Liver (tissue), 3 donors: Measurements from ENCODE around the gene SIL1.

Source experiments
- EGR1 ChIP-seq, 2 donors: IDR thresholded peaks; 2 replicates each; pipeline ENCODE4 v1.6.1; 2016 to 2018; ENCODE audit warnings: antibody characterized with exemption in 2 of 2, low read depth in 2 of 2
- GABPA ChIP-seq, 2 donors: IDR thresholded peaks in 1 of 2; conservative IDR thresholded peaks in 1 of 2; 2 replicates each; pipeline ENCODE4 v1.6.1; 2016; ENCODE audit warnings: antibody characterized with exemption in 2 of 2, mild to moderate bottlenecking in 1 of 2, moderate library complexity in 1 of 2
- JUND ChIP-seq, 2 donors: IDR thresholded peaks; 2 replicates each; pipeline ENCODE4 v1.6.1; 2016; ENCODE audit warnings: antibody characterized with exemption in 2 of 2
- RAD21 ChIP-seq, 2 donors: IDR thresholded peaks; 2 replicates each; pipeline ENCODE4 v1.6.1; 2016; ENCODE audit warnings: antibody characterized with exemption in 2 of 2, mild to moderate bottlenecking in 2 of 2
- YY1 ChIP-seq: IDR thresholded peaks from 2 replicates; pipeline ENCODE4 v1.6.1; 2016; ENCODE audit warnings: antibody characterized with exemption, mild to moderate bottlenecking
- TF ChIP-seq, protein P1 (sequence below): fragments of 150-350 bp; IDR thresholded peaks from 2 replicates; pipeline ENCODE4 v1.5.1; 2017; ENCODE audit warnings: improper control_type of control experiment, low read depth, low read length; ENCODE audit not compliant: missing input control
- TF ChIP-seq, protein P2 (sequence below): IDR thresholded peaks from 2 replicates; pipeline ENCODE4 v1.6.1; 2016; ENCODE audit warnings: antibody characterized with exemption
- TF ChIP-seq, protein P3 (sequence below): IDR thresholded peaks from 2 replicates; pipeline ENCODE4 v1.6.1; 2016; ENCODE audit warnings: antibody characterized with exemption, mild to moderate bottlenecking
- donor health status: healthy.
- donor health status: healthy.

DNA sequence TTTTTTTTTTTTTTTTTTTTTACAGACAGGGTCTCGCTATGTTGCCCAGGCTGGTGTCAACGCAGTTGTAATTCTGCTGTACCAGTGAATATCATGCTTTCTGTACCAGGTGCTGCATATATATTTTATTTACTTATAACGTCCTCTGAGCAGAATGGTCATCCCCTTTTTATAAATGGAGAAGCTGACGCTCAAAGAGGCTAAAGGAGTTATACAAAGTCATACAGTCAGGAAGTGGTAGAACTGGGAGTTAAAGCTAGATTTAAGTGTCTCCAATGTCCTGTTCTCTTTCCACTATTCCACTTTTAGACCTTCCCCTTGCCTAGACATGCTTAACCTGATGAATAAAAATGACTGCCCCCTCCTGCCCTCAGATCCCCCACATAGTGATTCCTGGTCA, 1.2 kb upstream of the SIL1 start:
- TF ChIP-seq, protein P1, sequence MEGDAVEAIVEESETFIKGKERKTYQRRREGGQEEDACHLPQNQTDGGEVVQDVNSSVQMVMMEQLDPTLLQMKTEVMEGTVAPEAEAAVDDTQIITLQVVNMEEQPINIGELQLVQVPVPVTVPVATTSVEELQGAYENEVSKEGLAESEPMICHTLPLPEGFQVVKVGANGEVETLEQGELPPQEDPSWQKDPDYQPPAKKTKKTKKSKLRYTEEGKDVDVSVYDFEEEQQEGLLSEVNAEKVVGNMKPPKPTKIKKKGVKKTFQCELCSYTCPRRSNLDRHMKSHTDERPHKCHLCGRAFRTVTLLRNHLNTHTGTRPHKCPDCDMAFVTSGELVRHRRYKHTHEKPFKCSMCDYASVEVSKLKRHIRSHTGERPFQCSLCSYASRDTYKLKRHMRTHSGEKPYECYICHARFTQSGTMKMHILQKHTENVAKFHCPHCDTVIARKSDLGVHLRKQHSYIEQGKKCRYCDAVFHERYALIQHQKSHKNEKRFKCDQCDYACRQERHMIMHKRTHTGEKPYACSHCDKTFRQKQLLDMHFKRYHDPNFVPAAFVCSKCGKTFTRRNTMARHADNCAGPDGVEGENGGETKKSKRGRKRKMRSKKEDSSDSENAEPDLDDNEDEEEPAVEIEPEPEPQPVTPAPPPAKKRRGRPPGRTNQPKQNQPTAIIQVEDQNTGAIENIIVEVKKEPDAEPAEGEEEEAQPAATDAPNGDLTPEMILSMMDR: no peak
- no peak for TF ChIP-seq YY1
- no peak for TF ChIP-seq RAD21 (IDR thresholded peaks at IDR 0.05)
- no peak for TF ChIP-seq EGR1 (IDR thresholded peaks at IDR 0.05; ENCODE audit: low read depth in 2 of 2)
- TF ChIP-seq, protein P2, sequence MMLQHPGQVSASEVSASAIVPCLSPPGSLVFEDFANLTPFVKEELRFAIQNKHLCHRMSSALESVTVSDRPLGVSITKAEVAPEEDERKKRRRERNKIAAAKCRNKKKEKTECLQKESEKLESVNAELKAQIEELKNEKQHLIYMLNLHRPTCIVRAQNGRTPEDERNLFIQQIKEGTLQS: no peak
- TF ChIP-seq, protein P3, sequence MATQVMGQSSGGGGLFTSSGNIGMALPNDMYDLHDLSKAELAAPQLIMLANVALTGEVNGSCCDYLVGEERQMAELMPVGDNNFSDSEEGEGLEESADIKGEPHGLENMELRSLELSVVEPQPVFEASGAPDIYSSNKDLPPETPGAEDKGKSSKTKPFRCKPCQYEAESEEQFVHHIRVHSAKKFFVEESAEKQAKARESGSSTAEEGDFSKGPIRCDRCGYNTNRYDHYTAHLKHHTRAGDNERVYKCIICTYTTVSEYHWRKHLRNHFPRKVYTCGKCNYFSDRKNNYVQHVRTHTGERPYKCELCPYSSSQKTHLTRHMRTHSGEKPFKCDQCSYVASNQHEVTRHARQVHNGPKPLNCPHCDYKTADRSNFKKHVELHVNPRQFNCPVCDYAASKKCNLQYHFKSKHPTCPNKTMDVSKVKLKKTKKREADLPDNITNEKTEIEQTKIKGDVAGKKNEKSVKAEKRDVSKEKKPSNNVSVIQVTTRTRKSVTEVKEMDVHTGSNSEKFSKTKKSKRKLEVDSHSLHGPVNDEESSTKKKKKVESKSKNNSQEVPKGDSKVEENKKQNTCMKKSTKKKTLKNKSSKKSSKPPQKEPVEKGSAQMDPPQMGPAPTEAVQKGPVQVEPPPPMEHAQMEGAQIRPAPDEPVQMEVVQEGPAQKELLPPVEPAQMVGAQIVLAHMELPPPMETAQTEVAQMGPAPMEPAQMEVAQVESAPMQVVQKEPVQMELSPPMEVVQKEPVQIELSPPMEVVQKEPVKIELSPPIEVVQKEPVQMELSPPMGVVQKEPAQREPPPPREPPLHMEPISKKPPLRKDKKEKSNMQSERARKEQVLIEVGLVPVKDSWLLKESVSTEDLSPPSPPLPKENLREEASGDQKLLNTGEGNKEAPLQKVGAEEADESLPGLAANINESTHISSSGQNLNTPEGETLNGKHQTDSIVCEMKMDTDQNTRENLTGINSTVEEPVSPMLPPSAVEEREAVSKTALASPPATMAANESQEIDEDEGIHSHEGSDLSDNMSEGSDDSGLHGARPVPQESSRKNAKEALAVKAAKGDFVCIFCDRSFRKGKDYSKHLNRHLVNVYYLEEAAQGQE: no peak
- TF ChIP-seq GABPA (IDR thresholded peaks at IDR 0.05 in 1 of 2, conservative IDR thresholded peaks at IDR 0.05 in 1 of 2): no peak
- TF ChIP-seq JUND (IDR thresholded peaks at IDR 0.05): no peak
